Left lung (tissue), 10 donors: ENCODE data around the gene SYK. TPM values are rescaled to one million over a fixed set of nuclear protein-coding genes. Genes with fewer than 3 reads are reported as not detected.

Experiments used
- ATAC-seq: fragments of 200-7000 bp; cut with Tn5 transposase; one replicate; pipeline ENCODE4 v1.9.1; 2020; ENCODE audit warnings: moderate library complexity
- DNase-seq, 4 donors: peaks; one replicate each; pipeline ENCODE4 v3.0.0-alpha.2; 2013 to 2020
- H3K27ac ChIP-seq, 2 donors: fragments of 200-600 bp; sonication (generic) in 1 of 2; one replicate each; pipeline versions ENCODE4 v1.5.0 to v1.8.0; 2020 to 2021
- H3K27me3 ChIP-seq, 2 donors: fragments of 200-600 bp; sonication (generic) in 1 of 2; one replicate each; pipeline versions ENCODE4 v1.5.0 to v1.8.0; 2020 to 2021
- H3K36me3 ChIP-seq, 2 donors: fragments of 200-600 bp; sonication (generic) in 1 of 2; one replicate each; pipeline versions ENCODE4 v1.5.0 to v1.8.0; 2020 to 2021
- H3K4me1 ChIP-seq, 2 donors: fragments of 200-600 bp; one replicate each; pipeline ENCODE4 v1.8.0; 2021
- H3K4me3 ChIP-seq, 2 donors: fragments of 200-600 bp; sonication (generic) in 1 of 2; one replicate each; pipeline versions ENCODE4 v1.5.0 to v1.8.0; 2020 to 2021; ENCODE audit warnings: mild to moderate bottlenecking in 1 of 2
- H3K9me3 ChIP-seq, 2 donors: fragments of 200-600 bp; sonication (generic) in 1 of 2; one replicate each; pipeline versions ENCODE4 v1.5.0 to v1.8.0; 2020 to 2021
- CTCF ChIP-seq, 2 donors: fragments of 200-600 bp; sonication (generic) in 1 of 2; IDR thresholded peaks; one replicate each; pipeline versions ENCODE4 v1.5.0 to v1.8.0; 2021; ENCODE audit warnings: antibody characterized with exemption in 2 of 2
- intact Hi-C, 2 donors: fragments of 100-400 bp; cut with DNase I; formaldehyde crosslinking; loops; one replicate each; pipeline versions ENCODE4 v1.11.2 to v1.14.2; 2022
- polyA plus RNA-seq, 6 donors: library from polyadenylated mRNA; unstranded; fragments of 120-200 nt; gene quantifications; one replicate each; pipeline ENCODE4 v1.2.1, GENCODE V29; 2013; ENCODE audit not compliant: insufficient read length in 6 of 6
- total RNA-seq, 2 donors: library from RNA; stranded (reverse); fragmentation: NEBNext Ultra II Directional; extraction: Animal tissue kit (Norgen Biotek cat#: 25700); gene quantifications; one replicate each; pipeline ENCODE4 v1.2.1, GENCODE V29; 2021
- donor health status: DM: no; HTN: yes; CAD: no.
- donor health status: DM: no; HTN: no; CAD: no.

The SYK gene
- total and polyA plus RNA-seq, 8 donors, result 16.0 to 91.8 (median 19.6) TPM

- Histone ChIP-seq H3K36me3 (peaks cover 0 to 17% of the 10 kb centered on the region in 2 donors), H3K27ac (no peak overlapping the region), H3K4me1 (peaks cover 3 to 17% of the 10 kb centered on the region in 2 donors), H3K27me3 (peaks cover 0 to 5% of the 10 kb centered on the region in 2 donors), H3K4me3 (no peak overlapping the region), H3K9me3 (no peaks in the 10 kb centered on the region)
- intact Hi-C loops, result no loop called here
- DNase-seq (no peak), ATAC-seq (no peak)
- no peak for TF ChIP-seq CTCF (IDR thresholded peaks at IDR 0.05)
Measured at GRCh38 chr9:90838098-90838497, 36.5 kb downstream of the SYK start.

DNA sequence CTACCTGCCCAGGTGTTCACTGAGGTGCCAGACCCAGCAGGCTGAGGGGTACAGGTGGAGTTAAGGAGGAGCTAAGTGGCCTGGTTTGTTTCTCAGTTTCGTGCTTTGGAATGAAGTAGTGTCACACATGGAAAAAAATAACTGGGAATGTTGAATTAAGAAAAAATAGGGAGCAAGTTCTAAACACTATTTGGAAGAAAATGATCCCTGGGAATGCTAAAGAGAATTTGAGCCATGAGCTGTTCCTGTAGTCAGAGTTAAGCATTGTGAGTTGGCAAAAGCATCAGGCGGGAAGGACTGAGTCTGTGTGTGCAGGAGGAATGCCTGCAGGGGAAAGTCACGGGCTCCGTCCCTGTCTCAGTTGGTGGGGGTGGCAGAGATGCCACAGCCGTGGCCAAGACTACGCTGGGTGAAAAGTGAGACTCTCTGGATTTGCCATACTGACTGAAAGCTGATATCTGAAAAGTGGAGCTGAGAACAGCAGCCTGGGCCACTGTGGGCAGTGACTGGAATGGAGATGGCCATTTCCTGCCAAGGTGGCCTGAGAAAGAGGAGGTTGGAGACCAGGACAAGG, 37.0 kb downstream of the SYK start:
- Histone ChIP-seq H3K27ac (no peak overlapping the region), H3K36me3 (peaks cover 0 to 18% of the 10 kb centered on the region in 2 donors), H3K4me3 (no peak overlapping the region), H3K9me3 (no peaks in the 10 kb centered on the region), H3K4me1 (peaks cover 3 to 17% of the 10 kb centered on the region in 2 donors), H3K27me3 (peaks cover 0 to 5% of the 10 kb centered on the region in 2 donors)
- TF ChIP-seq CTCF (IDR thresholded peaks at IDR 0.05), result no peak
- intact Hi-C loops, result no loop called here
- no peak for DNase-seq
- ATAC-seq, result no peak

DNA sequence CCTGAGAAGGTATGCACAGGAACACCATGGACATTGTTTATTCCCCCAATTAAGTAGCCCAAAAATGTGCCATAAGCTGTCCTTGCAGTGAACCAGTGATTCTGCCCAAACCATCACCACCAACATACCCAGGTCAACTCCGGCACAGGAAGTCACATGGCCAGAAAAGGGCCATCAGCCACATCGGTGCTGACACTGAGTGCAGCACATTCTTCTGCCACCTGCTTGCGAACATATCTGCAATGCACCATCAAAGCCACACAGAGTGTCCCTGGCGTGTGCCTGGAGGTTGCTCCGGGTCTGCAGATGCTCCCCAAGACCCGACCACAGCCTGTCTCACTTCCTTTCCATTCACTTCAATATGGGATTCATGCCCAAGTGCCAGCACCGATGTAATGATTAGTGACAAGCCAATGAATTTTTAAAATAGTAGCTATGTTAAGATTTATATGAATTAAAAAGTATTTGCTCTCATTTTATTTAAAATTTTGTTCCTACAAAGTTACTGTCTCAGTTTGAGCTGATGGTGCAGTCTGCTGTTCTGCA, 37.6 kb downstream of the SYK start:
- intact Hi-C loops, result no loop called here
- Histone ChIP-seq H3K27ac (no peak overlapping the region), H3K9me3 (no peaks in the 10 kb centered on the region), H3K36me3 (peaks cover 0 to 24% of the 10 kb centered on the region in 2 donors), H3K4me3 (no peak overlapping the region), H3K27me3 (peaks cover 0 to 5% of the 10 kb centered on the region in 2 donors), H3K4me1 (peaks cover 3 to 17% of the 10 kb centered on the region in 2 donors)
- ATAC-seq (no peak), DNase-seq (no peak)
- TF ChIP-seq CTCF (IDR thresholded peaks at IDR 0.05), result no peak

DNA sequence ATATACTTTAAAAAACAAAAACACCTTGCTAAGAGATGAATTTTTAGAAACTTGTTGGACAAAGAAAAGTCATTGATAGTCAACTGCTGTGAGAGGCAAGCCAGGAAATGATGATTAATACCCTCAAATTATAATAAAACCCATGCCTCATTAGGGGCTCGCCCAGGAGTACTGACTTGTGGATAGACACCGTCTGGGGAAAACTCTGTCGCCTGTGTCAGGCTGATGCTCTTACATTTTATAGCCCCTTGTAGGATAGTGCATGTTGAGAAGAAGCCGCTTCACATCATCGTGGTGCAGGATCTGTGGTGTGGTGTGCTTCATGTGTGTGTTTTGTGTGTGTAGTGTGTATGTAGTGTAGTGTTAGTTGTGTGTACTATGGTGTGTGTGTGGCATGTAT, 39.1 kb downstream of the SYK start:
- Histone ChIP-seq H3K4me1 (peaks cover 0 to 4% of the 10 kb centered on the region in 2 donors), H3K9me3 (no peaks in the 10 kb centered on the region), H3K27ac (no peak overlapping the region), H3K36me3 (peaks cover 0 to 38% of the 10 kb centered on the region in 2 donors), H3K4me3 (no peak overlapping the region), H3K27me3 (peaks cover 0 to 5% of the 10 kb centered on the region in 2 donors)
- no peak for TF ChIP-seq CTCF (IDR thresholded peaks at IDR 0.05)
- no peak for DNase-seq
- intact Hi-C loops, result no loop called here
- no peak for ATAC-seq

- ATAC-seq (no peak), DNase-seq (no peak)
- Histone ChIP-seq H3K36me3 (peaks cover 0 to 43% of the 10 kb centered on the region in 2 donors), H3K27ac (no peak overlapping the region), H3K27me3 (peaks cover 0 to 5% of the 10 kb centered on the region in 2 donors), H3K9me3 (no peaks in the 10 kb centered on the region), H3K4me3 (no peak overlapping the region), H3K4me1 (no peaks in the 10 kb centered on the region)
- intact Hi-C loops, result no loop called here
- no peak for TF ChIP-seq CTCF (IDR thresholded peaks at IDR 0.05)
Measured at GRCh38 chr9:90841213-90841612, 39.6 kb downstream of the SYK start.
